ENCODE data around the gene TWNK. TPM values are rescaled to one million over a fixed set of nuclear protein-coding genes. Genes with fewer than 3 reads are reported as not detected.

The TWNK gene
- total and polyA plus RNA-seq, 10 of the 15 experiments (the other 5 are each of a cell fraction or from before 2014, with no cell fraction given) = 13.6 to 32.8 (median 18.0) TPM

DNA sequence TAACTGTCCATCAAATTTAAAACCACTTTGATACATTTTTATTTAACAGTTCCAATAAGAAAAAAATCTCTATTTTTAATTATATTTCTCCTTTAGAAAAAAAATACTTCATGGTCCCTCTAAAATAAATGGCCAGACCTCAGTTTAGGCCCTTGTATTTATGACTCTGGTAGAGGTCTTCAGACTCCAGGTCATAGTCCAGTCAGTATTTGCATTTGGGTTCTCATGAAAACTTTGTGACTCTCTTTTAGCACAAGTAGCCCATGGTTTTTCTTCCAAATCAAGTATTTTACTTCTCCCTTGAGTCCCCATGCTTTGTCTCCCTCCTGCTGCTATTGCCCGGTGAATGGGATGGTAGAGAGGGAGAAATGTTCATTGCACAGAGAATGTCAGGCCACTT is 23.5 kb upstream of the TWNK start:
- no peak overlapping the region for H3K27ac ChIP-seq (ENCODE audit: control insufficient read depth, insufficient read depth)
- ATAC-seq (no peak), DNase-seq (ENCODE audit: low read depth, low spot score) (no peak), FAIRE-seq (no peak)
- H2AFZ ChIP-seq (ENCODE audit: control insufficient read depth, low read depth, low read length) = no peak overlapping the region
- peaks cover 2 to 9% of the 10 kb centered on the region in 2 experiments; a peak in 3 of 4 replicates for H3K36me3 ChIP-seq (ENCODE audit: control insufficient read depth in 2 of 2, insufficient read depth in 2 of 2, low read length in 1 of 2)
- SMC1A ChIA-PET (ENCODE audit: uncharacterized antibody, unreplicated experiment) = no interaction called here
- H3K27me3 ChIP-seq (replicated peaks in 1 of 2; ENCODE audit: control insufficient read depth in 2 of 2, insufficient read depth in 2 of 2, low read length in 1 of 2) = no peaks in the 10 kb centered on the region
- in situ Hi-C loops (cut with MboI) (no loop called here), intact Hi-C loops (cut with micrococcal nuclease; ENCODE audit: unreplicated experiment) (no loop called here)
- no peak overlapping the region for H3K4me2 ChIP-seq (ENCODE audit: control insufficient read depth, insufficient read depth)
- CTCF ChIA-PET = interaction anchor here (4.4 kb wide), 1 partner anchor 51 kb away, joined by 21 read pairs; no protein-coding TSS in a partner anchor
- H3K9ac ChIP-seq (ENCODE audit: control insufficient read depth, insufficient read depth, low read length) = no peak overlapping the region
- no peak for TF ChIP-seq HDAC2 (IDR thresholded peaks at IDR 0.05)
- TF ChIP-seq PAX5 (IDR thresholded peaks at IDR 0.05; ENCODE audit: borderline replicate concordance, low read depth, low read length) = no peak
- no peak for TF ChIP-seq JUNB (IDR thresholded peaks at IDR 0.05)
- no peak for TF ChIP-seq EP300 (IDR thresholded peaks at IDR 0.05; ENCODE audit: borderline replicate concordance in 1 of 2, control insufficient read depth in 1 of 2, low read depth in 2 of 2, low read length in 2 of 2)
- no peak for TF ChIP-seq ZNF274 (IDR thresholded peaks at IDR 0.05; ENCODE audit: insufficient read depth, insufficient read length)
- TF ChIP-seq ZNF217 (IDR thresholded peaks at IDR 0.05) = no peak
- no peak for TF ChIP-seq SMARCA5 (IDR thresholded peaks at IDR 0.05)
- peaks cover 1% of the 10 kb centered on the region; the same call in 1 of the 2 replicates for H3K4me1 ChIP-seq (ENCODE audit: control insufficient read depth, insufficient read depth, low read length)
- no peaks in the 10 kb centered on the region for H3K79me2 ChIP-seq (ENCODE audit: control insufficient read depth, insufficient read depth, low read length)
- no peak overlapping the region for H3K4me3 ChIP-seq
- WGBS (ENCODE audit: insufficient coverage, insufficient replicate concordance, low lambda C conversion rate, missing lambda C conversion rate) = 94% methylated on average over 1 of the region's 1 CpG
- H4K20me1 ChIP-seq (ENCODE audit: control insufficient read depth, insufficient read depth) = no peaks in the 10 kb centered on the region
- no TSS peak for BruUV-seq (replicated peaks)
- POLR2A ChIA-PET = no interaction called here
- H3K9me3 ChIP-seq (replicated peaks; ENCODE audit: control insufficient read depth, insufficient read depth, low read length) = no peaks in the 10 kb centered on the region
- RAD21 ChIA-PET (ENCODE audit: unreplicated experiment) = no interaction called here

- Histone ChIP-seq H3K4me1 (ENCODE audit: control insufficient read depth, insufficient read depth, low read length) (peaks cover 3% of the 10 kb centered on the region; the same call in 1 of the 2 replicates), H3K79me2 (ENCODE audit: control insufficient read depth, insufficient read depth, low read length) (no peaks in the 10 kb centered on the region), H3K9ac (ENCODE audit: control insufficient read depth, insufficient read depth, low read length) (no peak overlapping the region), H3K4me3 (no peak overlapping the region), H3K4me2 (ENCODE audit: control insufficient read depth, insufficient read depth) (no peak overlapping the region), H2AFZ (ENCODE audit: control insufficient read depth, low read depth, low read length) (no peak overlapping the region), H3K27me3 (replicated peaks in 1 of 2; ENCODE audit: control insufficient read depth in 2 of 2, insufficient read depth in 2 of 2, low read length in 1 of 2) (no peaks in the 10 kb centered on the region), H3K27ac (ENCODE audit: control insufficient read depth, insufficient read depth) (no peak overlapping the region), H4K20me1 (ENCODE audit: control insufficient read depth, insufficient read depth) (no peaks in the 10 kb centered on the region), H3K36me3 (ENCODE audit: control insufficient read depth in 2 of 2, insufficient read depth in 2 of 2, low read length in 1 of 2) (peaks cover 2 to 4% of the 10 kb centered on the region in 2 experiments; a peak in 3 of 4 replicates), H3K9me3 (replicated peaks; ENCODE audit: control insufficient read depth, insufficient read depth, low read length) (no peaks in the 10 kb centered on the region)
- WGBS (ENCODE audit: insufficient coverage, insufficient replicate concordance, low lambda C conversion rate, missing lambda C conversion rate) = 73% methylated on average over 5 of the region's 5 CpGs
- CTCF ChIA-PET = interaction anchor here (0.5 to 4.6 kb wide), 6 partner anchors 10 to 103 kb away, joined by 3 to 29 read pairs (median 4); no protein-coding TSS in a partner anchor
- in situ Hi-C loops (cut with MboI) (no loop called here), intact Hi-C loops (cut with micrococcal nuclease; ENCODE audit: unreplicated experiment) (no loop called here)
- no peak for ATAC-seq
- SMC1A ChIA-PET (ENCODE audit: uncharacterized antibody, unreplicated experiment) = interaction anchor here (1.1 kb wide), 1 partner anchor 49 kb away, joined by 3 read pairs; no protein-coding TSS in a partner anchor
- no TSS peak for BruUV-seq (replicated peaks)
- RAD21 ChIA-PET (ENCODE audit: unreplicated experiment) = no interaction called here
- no peak for FAIRE-seq
- DNase-seq (ENCODE audit: low read depth, low spot score) = no peak
- POLR2A ChIA-PET = no interaction called here
- no peak for TF ChIP-seq PAX8 (IDR thresholded peaks at IDR 0.05)
- no peak for TF ChIP-seq USF2 (IDR thresholded peaks at IDR 0.05; ENCODE audit: borderline replicate concordance, low read depth, low read length)
Observed at GRCh38 chr10:100965820-100966219, 21.5 kb upstream of the TWNK start.
